A673 (cell line): Measurements from ENCODE around the gene ZBTB8OS.
"Not testable (repeated sequence)": the region's sequence is repeated elsewhere in the genome, so short reads cannot be mapped to it uniquely, and the experiment has no call there.

ENCODE experiments used
- EZH2 ChIP-seq: fragments of 200-600 bp; sonication (generic); IDR thresholded peaks from 2 replicates; pipeline ENCODE4 v1.6.1; 2017; ENCODE audit warnings: borderline replicate concordance, low read depth, mild to moderate bottlenecking, mixed read lengths, antibody characterized with exemption, low read length; ENCODE audit not compliant: poor library complexity, severe bottlenecking
- TF ChIP-seq, protein P1 (sequence below): fragments of 300-800, 200-600 bp; sonication (generic); conservative IDR thresholded peaks from 2 replicates; pipeline ENCODE4 v1.5.1; 2017; ENCODE audit warnings: low read depth, mild to moderate bottlenecking, antibody characterized with exemption, low read length, moderate library complexity, mixed read lengths

DNA sequence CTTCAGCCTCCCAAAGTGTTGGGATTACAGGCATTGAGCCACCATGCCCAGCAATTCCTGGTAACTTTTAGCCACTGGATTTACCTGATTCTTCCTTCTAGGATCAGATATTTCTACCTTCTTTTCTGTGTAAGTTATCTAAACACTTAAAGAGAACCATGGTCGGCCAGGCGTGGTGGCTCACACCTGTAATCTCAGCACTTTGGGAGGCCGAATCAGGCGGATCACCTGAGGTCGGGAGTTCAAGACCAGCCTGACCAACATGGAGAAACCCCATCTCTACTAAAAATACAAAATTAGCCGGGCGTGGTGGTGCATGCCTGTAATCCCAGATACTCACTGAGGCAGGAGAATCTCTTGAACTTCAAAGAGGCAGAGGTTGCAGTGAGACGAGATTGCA lies 46.6 kb upstream of the ZBTB8OS start:
- TF ChIP-seq, protein P1, sequence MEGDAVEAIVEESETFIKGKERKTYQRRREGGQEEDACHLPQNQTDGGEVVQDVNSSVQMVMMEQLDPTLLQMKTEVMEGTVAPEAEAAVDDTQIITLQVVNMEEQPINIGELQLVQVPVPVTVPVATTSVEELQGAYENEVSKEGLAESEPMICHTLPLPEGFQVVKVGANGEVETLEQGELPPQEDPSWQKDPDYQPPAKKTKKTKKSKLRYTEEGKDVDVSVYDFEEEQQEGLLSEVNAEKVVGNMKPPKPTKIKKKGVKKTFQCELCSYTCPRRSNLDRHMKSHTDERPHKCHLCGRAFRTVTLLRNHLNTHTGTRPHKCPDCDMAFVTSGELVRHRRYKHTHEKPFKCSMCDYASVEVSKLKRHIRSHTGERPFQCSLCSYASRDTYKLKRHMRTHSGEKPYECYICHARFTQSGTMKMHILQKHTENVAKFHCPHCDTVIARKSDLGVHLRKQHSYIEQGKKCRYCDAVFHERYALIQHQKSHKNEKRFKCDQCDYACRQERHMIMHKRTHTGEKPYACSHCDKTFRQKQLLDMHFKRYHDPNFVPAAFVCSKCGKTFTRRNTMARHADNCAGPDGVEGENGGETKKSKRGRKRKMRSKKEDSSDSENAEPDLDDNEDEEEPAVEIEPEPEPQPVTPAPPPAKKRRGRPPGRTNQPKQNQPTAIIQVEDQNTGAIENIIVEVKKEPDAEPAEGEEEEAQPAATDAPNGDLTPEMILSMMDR = not testable (repeated sequence)
- TF ChIP-seq EZH2 = not testable (repeated sequence)
